GM12864 (cell line): Measurements from ENCODE around the gene CDC42BPA.
A peak's percentile ranks its signal among the peaks of the same experiment; 100 is the strongest.

ENCODE experiments used
- DNase-seq: peaks from one replicate; pipeline ENCODE4 v3.0.0-alpha.2; 2011; ENCODE audit warnings: low read depth
- H3K4me3 ChIP-seq: 2 replicates; pipeline ENCODE4 v1.5.1; 2011; ENCODE audit warnings: mild to moderate bottlenecking, low read depth, low read length, control low read depth
- CTCF ChIP-seq: IDR thresholded peaks from 2 replicates; pipeline ENCODE4 v1.5.1; 2011; ENCODE audit warnings: low read depth, mild to moderate bottlenecking, moderate library complexity, low read length, control low read depth, inconsistent platforms; ENCODE audit errors: missing control alignments

CDC42BPA gene, protein sequence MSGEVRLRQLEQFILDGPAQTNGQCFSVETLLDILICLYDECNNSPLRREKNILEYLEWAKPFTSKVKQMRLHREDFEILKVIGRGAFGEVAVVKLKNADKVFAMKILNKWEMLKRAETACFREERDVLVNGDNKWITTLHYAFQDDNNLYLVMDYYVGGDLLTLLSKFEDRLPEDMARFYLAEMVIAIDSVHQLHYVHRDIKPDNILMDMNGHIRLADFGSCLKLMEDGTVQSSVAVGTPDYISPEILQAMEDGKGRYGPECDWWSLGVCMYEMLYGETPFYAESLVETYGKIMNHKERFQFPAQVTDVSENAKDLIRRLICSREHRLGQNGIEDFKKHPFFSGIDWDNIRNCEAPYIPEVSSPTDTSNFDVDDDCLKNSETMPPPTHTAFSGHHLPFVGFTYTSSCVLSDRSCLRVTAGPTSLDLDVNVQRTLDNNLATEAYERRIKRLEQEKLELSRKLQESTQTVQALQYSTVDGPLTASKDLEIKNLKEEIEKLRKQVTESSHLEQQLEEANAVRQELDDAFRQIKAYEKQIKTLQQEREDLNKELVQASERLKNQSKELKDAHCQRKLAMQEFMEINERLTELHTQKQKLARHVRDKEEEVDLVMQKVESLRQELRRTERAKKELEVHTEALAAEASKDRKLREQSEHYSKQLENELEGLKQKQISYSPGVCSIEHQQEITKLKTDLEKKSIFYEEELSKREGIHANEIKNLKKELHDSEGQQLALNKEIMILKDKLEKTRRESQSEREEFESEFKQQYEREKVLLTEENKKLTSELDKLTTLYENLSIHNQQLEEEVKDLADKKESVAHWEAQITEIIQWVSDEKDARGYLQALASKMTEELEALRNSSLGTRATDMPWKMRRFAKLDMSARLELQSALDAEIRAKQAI (N-terminal part only)

DNA sequence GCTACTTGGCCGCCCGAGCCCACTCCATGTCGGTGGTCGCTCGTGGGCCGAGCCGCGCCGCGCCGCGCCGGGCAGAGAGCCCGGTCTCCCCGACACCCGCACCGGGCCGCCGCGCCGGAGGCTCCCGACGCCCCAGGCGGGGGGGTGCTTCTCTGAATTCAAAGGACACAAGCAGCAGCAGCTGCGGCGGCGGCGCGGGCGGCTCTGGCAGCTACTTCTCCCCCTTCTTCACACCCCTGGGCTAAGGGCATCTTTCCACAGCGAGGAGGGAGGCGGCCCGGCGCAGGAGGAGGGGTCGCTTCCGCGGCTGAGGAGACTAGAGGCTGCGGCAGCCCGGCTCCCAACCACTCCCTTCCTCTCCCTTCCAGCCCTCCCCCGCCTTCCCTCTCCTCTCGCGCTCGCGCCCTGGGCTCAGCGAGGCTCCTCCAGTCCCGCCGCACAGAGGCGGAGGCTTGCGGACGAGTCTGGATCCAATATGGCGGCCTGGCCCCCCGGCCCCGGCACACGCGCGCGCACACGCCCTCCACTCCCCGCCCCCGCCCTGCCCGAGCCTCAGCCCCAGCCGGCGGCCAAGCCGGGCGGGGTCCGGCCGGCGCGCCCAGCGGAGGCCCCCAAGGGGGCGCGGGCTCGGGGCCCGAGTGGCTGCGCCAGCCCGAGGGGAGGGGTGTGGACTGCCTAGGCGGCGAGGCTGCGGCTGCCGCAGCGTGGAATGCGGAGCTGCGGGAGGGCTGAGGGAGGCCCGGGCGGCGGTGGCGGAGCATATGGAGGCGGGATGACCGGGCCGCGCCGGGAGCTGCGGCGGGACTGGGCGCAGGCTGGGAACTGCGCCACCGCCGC is at the start of gene CDC42BPA:
TSS of gene CDC42BPA (minus strand) at position 477 of the 837 bp plus-strand sequence. CDS start 1,310 bp downstream, outside the sequence.
- TF ChIP-seq CTCF = no peak
- DNase-seq = no peak
- peak within 1 kb of the TSS; percentile 19 for H3K4me3 ChIP-seq

- no peak for DNase-seq
- H3K4me3 ChIP-seq = no peak overlapping the region
- TF ChIP-seq CTCF = no peak
These were observed 49.7 kb upstream of the CDC42BPA start for GRCh38 chr1:227368009-227368408.

DNA sequence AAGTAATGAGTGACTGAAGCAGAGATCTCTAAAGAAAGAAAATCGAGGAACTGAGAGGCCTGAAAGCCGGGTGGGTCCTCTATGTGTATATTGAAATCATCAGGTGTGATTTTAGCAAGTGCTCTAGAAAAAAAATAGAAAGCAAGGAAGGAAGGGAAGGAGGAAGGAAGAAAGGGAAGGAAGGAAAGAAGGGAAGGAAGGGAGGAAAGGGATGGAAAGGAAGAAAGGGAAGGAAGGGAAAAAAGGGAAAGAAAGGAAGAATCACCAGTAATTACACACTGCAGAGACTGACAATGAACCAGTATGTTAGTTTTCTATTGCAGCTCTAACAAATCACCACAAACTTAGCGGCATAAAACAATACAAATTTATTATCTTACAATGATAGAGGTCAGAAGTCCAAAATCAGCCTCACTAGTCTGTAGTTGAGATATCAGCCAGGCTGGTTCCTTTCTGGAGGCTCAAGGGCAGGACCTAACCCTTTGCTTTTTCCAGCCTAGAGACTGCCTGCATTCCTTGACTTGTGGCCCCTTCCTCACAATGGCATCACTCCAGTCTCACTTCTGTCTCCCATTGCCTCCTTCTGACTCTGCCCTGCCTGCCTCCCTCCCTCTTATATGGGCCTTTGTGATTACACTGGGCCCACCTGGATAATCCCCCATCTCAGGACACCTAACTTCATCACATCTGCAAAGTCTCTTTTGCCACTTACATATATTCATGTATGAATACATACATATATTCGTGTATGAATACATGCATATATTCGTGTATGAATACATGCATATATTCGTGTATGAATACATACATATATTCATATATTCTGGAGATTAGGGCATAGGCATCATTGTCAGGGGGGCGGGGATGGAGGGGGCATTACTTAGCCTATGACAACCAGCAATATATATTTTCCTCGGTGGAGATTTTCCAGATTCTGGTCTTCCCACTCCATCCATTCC is 47.5 kb upstream of the CDC42BPA start:
- no peak for DNase-seq
- no peak for TF ChIP-seq CTCF
- no peak overlapping the region for H3K4me3 ChIP-seq

- no peak for DNase-seq
- TF ChIP-seq CTCF = no peak
- no peak overlapping the region for H3K4me3 ChIP-seq
These were observed 46.4 kb upstream of the CDC42BPA start for GRCh38 chr1:227364657-227365056.

DNA sequence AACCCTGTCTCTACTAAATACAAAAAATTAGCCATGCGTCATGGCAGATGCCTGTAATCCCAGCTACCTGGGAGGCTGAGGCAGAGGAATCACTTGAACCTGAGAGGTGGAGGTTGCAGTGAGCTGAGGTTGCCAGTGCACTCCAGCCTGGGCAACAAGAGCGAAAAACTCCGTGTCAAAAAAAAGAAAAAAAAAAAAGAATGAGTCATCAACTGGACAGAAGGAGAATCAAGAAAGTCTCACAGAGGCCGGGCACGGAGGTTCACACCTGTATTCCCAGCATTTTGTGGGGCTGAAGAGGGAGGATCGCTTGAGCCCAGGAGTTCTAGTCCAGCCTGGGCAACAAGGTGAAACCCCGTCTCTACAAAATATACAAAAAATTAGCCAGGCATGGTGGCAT is 45.5 kb upstream of the CDC42BPA start:
- DNase-seq = no peak
- no peak for TF ChIP-seq CTCF
- no peak overlapping the region for H3K4me3 ChIP-seq
